K562 (cell line): ENCODE data around the gene PBXIP1. TPM values are rescaled to one million over a fixed set of nuclear protein-coding genes. Genes with fewer than 3 reads are reported as not detected.

Source experiments
- ATAC-seq: fragments of 200-7000 bp; cut with Tn5 transposase; 3 replicates; pipeline ENCODE4 v1.9.1; 2020; ENCODE audit warnings: moderate library complexity
- BruUV-seq: library from RNA; stranded (reverse); fragments of 400-500 nt; replicated peaks from 2 replicates; lab custom pipeline; 2021; lab: Mats Ljungman, UMichigan
- CTCF ChIA-PET: fragments of 300-600 bp; formaldehyde crosslinking; extraction: SDS; loops from one replicate; lab custom pipeline; 2021; ENCODE audit warnings: low intra/inter-chr PET ratio; lab: Yijun Ruan, JAX
- POLR2A ChIA-PET: fragments of 300-600, 350-650 bp; sonication (Branson Sonifier 250); formaldehyde crosslinking; extraction: SDS; loops from one replicate; lab custom pipeline; 2021; ENCODE audit warnings: antibody characterized with exemption, inconsistent platforms; lab: Yijun Ruan, JAX
- DNase-seq, 4 experiments: peaks; one replicate each; pipeline versions ENCODE4 v3.0.0 to v3.0.0-alpha.2; 2011 to 2018; ENCODE audit warnings: low spot score in 3 of 4, mixed read lengths in 3 of 4; ENCODE audit errors: extremely low read depth in 1 of 4
- FAIRE-seq: peaks from 2 replicates; lab custom pipeline; 2011; peaks lifted over from hg19 to GRCh38; lab: Jason Lieb, UNC
- H2AFZ ChIP-seq: 2 replicates; pipeline ENCODE4 v1.6.0; 2011; ENCODE audit warnings: low read depth, low read length, control low read depth, inconsistent platforms
- H3K27ac ChIP-seq: fragments of 200-600 bp; 3 replicates; pipeline ENCODE4 v1.8.0; 2011; ENCODE audit warnings: low read depth, mild to moderate bottlenecking, control low read depth, inconsistent platforms, low read length, moderate library complexity, mixed read lengths; ENCODE audit errors: extremely low read depth
- H3K27me3 ChIP-seq, 2 experiments: fragments of 300-600 bp in 1 of 2; 2 replicates in 1 of 2; 3 replicates in 1 of 2; pipeline versions ENCODE4 v1.6.0 to v1.8.0; 2011; ENCODE audit warnings: inconsistent platforms in 2 of 2, low read length in 2 of 2, mild to moderate bottlenecking in 1 of 2, mixed read lengths in 1 of 2, moderate library complexity in 1 of 2; ENCODE audit not compliant: control insufficient read depth in 2 of 2, insufficient read depth in 2 of 2
- H3K36me3 ChIP-seq: fragments of 300-600 bp; 3 replicates; pipeline ENCODE4 v1.8.0; 2011; ENCODE audit warnings: mild to moderate bottlenecking, low read length, inconsistent platforms; ENCODE audit not compliant: control insufficient read depth, insufficient read depth
- H3K4me1 ChIP-seq, 2 experiments: fragments of 200-600 bp in 1 of 2; replicated peaks in 1 of 2; 2 replicates in 1 of 2; 3 replicates in 1 of 2; pipeline versions ENCODE4 v1.5.1 to v1.8.0; 2011; ENCODE audit warnings: inconsistent platforms in 2 of 2, low read length in 2 of 2, mild to moderate bottlenecking in 1 of 2, mixed read lengths in 1 of 2, moderate library complexity in 1 of 2; ENCODE audit not compliant: control insufficient read depth in 2 of 2, insufficient read depth in 2 of 2
- H3K4me2 ChIP-seq: 2 replicates; pipeline ENCODE4 v1.6.1; 2011; ENCODE audit warnings: low read length, control low read depth, inconsistent platforms, mixed read lengths; ENCODE audit not compliant: insufficient read depth
- H3K4me3 ChIP-seq: fragments of 200-600 bp; sonication (generic), shearing (Covaris generic); 2 replicates; pipeline ENCODE4 v1.5.1; 2016; ENCODE audit warnings: control low read depth, inconsistent platforms
- H3K79me2 ChIP-seq: fragments of 200-600 bp; 3 replicates; pipeline ENCODE4 v1.8.0; 2011; ENCODE audit warnings: low read length, inconsistent platforms; ENCODE audit not compliant: control insufficient read depth, insufficient read depth
- H3K9ac ChIP-seq, 2 experiments: 2 replicates each; pipeline versions ENCODE4 v1.6.0 to v1.6.1; 2011; ENCODE audit warnings: low read depth in 2 of 2, low read length in 2 of 2, control low read depth in 1 of 2, inconsistent platforms in 1 of 2, mild to moderate bottlenecking in 1 of 2, mixed read lengths in 1 of 2; ENCODE audit not compliant: insufficient read depth in 1 of 2
- H3K9me1 ChIP-seq: one replicate; pipeline ENCODE4 v1.6.0; 2011; ENCODE audit warnings: inconsistent platforms, mild to moderate bottlenecking, low read length, moderate library complexity; ENCODE audit not compliant: control insufficient read depth, insufficient read depth
- H3K9me3 ChIP-seq: replicated peaks from 2 replicates; pipeline ENCODE4 v1.5.1; 2011; ENCODE audit warnings: low read depth, low read length, inconsistent platforms; ENCODE audit not compliant: control insufficient read depth, insufficient read depth
- H4K20me1 ChIP-seq: replicated peaks from 2 replicates; pipeline ENCODE4 v1.6.1; 2011; ENCODE audit warnings: low read length, inconsistent platforms, mixed read lengths; ENCODE audit not compliant: control insufficient read depth, insufficient read depth
- ARNT ChIP-seq, 2 experiments: fragments of 450-650 bp; IDR thresholded peaks; 2 replicates each; pipeline ENCODE4 v1.6.1; 2016; ENCODE audit warnings: mild to moderate bottlenecking in 1 of 2
- ASH1L ChIP-seq: fragments of 450-650 bp; IDR thresholded peaks from 2 replicates; pipeline ENCODE4 v1.6.1; 2018; ENCODE audit warnings: borderline replicate concordance, mild to moderate bottlenecking, low read depth; ENCODE audit not compliant: partially characterized antibody
- CHD2 ChIP-seq: IDR thresholded peaks from 2 replicates; pipeline ENCODE4 v1.6.1; 2011; ENCODE audit warnings: low read depth, low read length
- CREBBP ChIP-seq: IDR thresholded peaks from one replicate; pipeline ENCODE4 v1.6.1; 2012; ENCODE audit warnings: low read depth, mild to moderate bottlenecking, control low read depth, inconsistent platforms, low read length
- FOXK2 ChIP-seq, 2 experiments: fragments of 450-650 bp; IDR thresholded peaks in 1 of 2; conservative IDR thresholded peaks in 1 of 2; 2 replicates each; pipeline ENCODE4 v1.6.1; 2016; ENCODE audit warnings: low read depth in 2 of 2, mild to moderate bottlenecking in 1 of 2
- HDAC3 ChIP-seq: fragments of 450-650 bp; IDR thresholded peaks from 2 replicates; pipeline ENCODE4 v1.6.1; 2018; ENCODE audit warnings: borderline replicate concordance, mild to moderate bottlenecking, moderate library complexity; ENCODE audit not compliant: partially characterized antibody
- MEIS2 ChIP-seq: fragments of 450-650 bp; IDR thresholded peaks from 2 replicates; pipeline ENCODE4 v1.6.1; 2014; ENCODE audit warnings: mild to moderate bottlenecking; ENCODE audit not compliant: partially characterized antibody
- NFYB ChIP-seq: IDR thresholded peaks from 2 replicates; pipeline ENCODE4 v1.6.1; 2011; ENCODE audit warnings: mild to moderate bottlenecking, moderate library complexity; ENCODE audit not compliant: insufficient read length; ENCODE audit errors: extremely low read depth
- SIRT6 ChIP-seq: IDR thresholded peaks from one replicate; pipeline ENCODE4 v1.6.1; 2012; ENCODE audit warnings: low read depth, mild to moderate bottlenecking, control low read depth, inconsistent platforms, low read length, moderate library complexity
- SMAD4 ChIP-seq: fragments of 250-450 bp; sonication (Bioruptor Pico); conservative IDR thresholded peaks from 2 replicates; pipeline ENCODE4 v1.8.0; 2021; ENCODE audit warnings: inconsistent platforms, mild to moderate bottlenecking, moderate library complexity
- SMARCA4 ChIP-seq: fragments of 450-650 bp; IDR thresholded peaks from 2 replicates; pipeline ENCODE4 v1.6.1; 2016
- STAT6 ChIP-seq: sonication (generic); formaldehyde crosslinking; IDR thresholded peaks from 2 replicates; pipeline ENCODE4 v1.8.1; 2023; ENCODE audit warnings: mild to moderate bottlenecking, missing genetic modification reagents
- YY1 ChIP-seq, 3 experiments: IDR thresholded peaks; 2 replicates each; pipeline ENCODE4 v1.6.1; 2011; ENCODE audit warnings: low read length in 2 of 3, mild to moderate bottlenecking in 2 of 3, moderate library complexity in 2 of 3, borderline replicate concordance in 1 of 3, control low read depth in 1 of 3, low read depth in 1 of 3; ENCODE audit not compliant: insufficient read depth in 3 of 3, insufficient replicate concordance in 2 of 3, control insufficient read depth in 1 of 3, insufficient read length in 1 of 3; ENCODE audit errors: extremely low read depth in 1 of 3
- ZNF23 ChIP-seq: fragments of 250-450 bp; sonication (Bioruptor Pico); IDR thresholded peaks from 2 replicates; pipeline ENCODE4 v1.4.0; 2020; ENCODE audit warnings: mild to moderate bottlenecking
- ZNF436 ChIP-seq: fragments of 250-450, 450-650 bp; sonication (Bioruptor Pico); formaldehyde crosslinking; IDR thresholded peaks from 2 replicates; pipeline ENCODE4 v1.7.0; 2020; ENCODE audit warnings: mild to moderate bottlenecking
- WGBS: fragments of 100-300 bp; shearing (Covaris generic); methylation state at CpG from one replicate; pipeline ENCODE4 v1.1.6; 2016; ENCODE audit warnings: low coverage, mixed read lengths; ENCODE audit not compliant: insufficient coverage; ENCODE audit errors: missing lambda C conversion rate; 5-methylcytosine and 5-hydroxymethylcytosine counted together
- in situ Hi-C: fragments of 300-500 bp; cut with MboI; formaldehyde crosslinking; loops from 4 replicates; pipeline ENCODE4 v1.15.0; 2018; ENCODE audit warnings: inconsistent platforms, mixed read lengths
- intact Hi-C: fragments of 100-400 bp; cut with micrococcal nuclease; formaldehyde crosslinking; loops from 2 replicates; pipeline ENCODE4 v1.14.2; 2022
- polyA plus RNA-seq, 8 experiments: library from polyadenylated mRNA; depleted of rRNA in 4 of 8; stranded (reverse) in 5 of 8; unstranded in 3 of 8; fragments of >200 nt; fragmentation: Nextera tagmentation in 2 of 8; fragmentation: Illumina TruSeq in 1 of 8; extraction: Ambion mirVana in 2 of 8; extraction: Trizol in 1 of 8; gene quantifications; 2 replicates each; pipeline versions ENCODE4 v1.2.1 to v1.2.3, GENCODE V29; 2011 to 2014; ENCODE audit warnings: inconsistent platforms in 1 of 8, missing spikeins in 1 of 8
- total RNA-seq, 7 experiments: library from RNA; depleted of rRNA in 6 of 7; stranded (reverse); fragments of >200 nt in 6 of 7; fragmentation: Illumina TruSeq in 2 of 7; extraction: Trizol in 2 of 7; gene quantifications; 2 replicates each; pipeline versions ENCODE4 v1.2.1 to v1.2.3, GENCODE V29; 2011 to 2021; ENCODE audit warnings: low replicate concordance in 1 of 7
- TF ChIP-seq, protein P1 (sequence below), 2 experiments: fragments of 450-650 bp in 1 of 2; sonication (generic) in 1 of 2; formaldehyde crosslinking in 1 of 2; IDR thresholded peaks in 1 of 2; conservative IDR thresholded peaks in 1 of 2; 2 replicates each; pipeline versions ENCODE4 v1.6.1 to v1.8.1; 2016 to 2023; ENCODE audit warnings: mild to moderate bottlenecking in 2 of 2, moderate library complexity in 2 of 2, inconsistent platforms in 1 of 2, missing genetic modification reagents in 1 of 2

Gene PBXIP1
- total and polyA plus RNA-seq, 9 of the 15 experiments (the other 6 are each of a cell fraction or from before 2014, with no cell fraction given): 0.13 to 8.3 (median 5.8) TPM

DNA sequence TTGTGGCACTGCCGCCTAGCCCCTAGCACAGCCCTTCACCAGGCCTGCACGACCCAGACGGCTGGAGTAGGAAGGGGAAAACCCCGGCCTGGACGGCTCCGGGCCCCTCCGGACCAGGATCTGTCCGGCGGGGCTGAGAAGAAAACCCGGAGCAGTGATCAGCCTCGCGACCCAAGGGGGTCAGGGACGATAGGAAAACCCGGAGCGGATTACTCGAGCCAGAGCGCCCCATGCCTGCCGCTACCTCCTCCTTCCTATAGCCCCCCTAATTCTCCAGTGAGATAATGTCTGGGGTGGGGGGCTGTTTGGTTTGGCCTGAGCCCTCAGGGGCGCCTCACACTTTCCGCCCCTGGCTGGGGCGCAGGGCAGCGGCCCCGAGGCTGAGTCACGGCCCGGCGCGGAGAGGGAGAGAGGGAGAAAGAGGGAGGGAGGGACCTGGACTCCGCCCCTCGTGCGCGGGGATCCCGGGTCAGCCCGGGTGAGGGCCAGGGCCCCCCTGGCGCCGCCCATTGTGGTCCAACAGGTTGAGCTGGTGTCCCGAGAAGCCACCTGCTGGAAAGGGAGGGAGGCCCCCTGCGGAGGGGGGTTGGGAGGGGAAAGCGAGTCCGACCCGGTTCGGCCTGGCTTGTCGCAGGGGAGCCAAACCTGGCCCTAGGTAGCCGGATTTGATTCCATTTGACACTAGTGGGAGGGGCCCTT, 45.0 kb upstream of the PBXIP1 start:
- peaks cover 15% of the 10 kb centered on the region; the same call in 2 of the 3 replicates for H3K36me3 ChIP-seq
- in situ Hi-C loops: no loop called here
- H3K27ac ChIP-seq: peak overlapping the region; percentile 97
- H3K9me1 ChIP-seq: no peaks in the 10 kb centered on the region
- H3K27me3 ChIP-seq: no peaks in the 10 kb centered on the region
- H2AFZ ChIP-seq: peak overlapping the region; percentile 93
- peaks cover 40% of the 10 kb centered on the region for H3K79me2 ChIP-seq
- H3K4me1 ChIP-seq: peaks cover 31 to 65% of the 10 kb centered on the region in 2 experiments
- no peaks in the 10 kb centered on the region for H4K20me1 ChIP-seq
- peak overlapping the region; percentile 89 to 96 for H3K9ac ChIP-seq
- peak; percentile 73 for ATAC-seq
- 0% methylated on average over 21 of the region's 43 CpGs for WGBS
- ChIA-PET POLR2A (interaction anchor here (0.6 to 8.2 kb wide), 15 partner anchors 9 to 1434 kb away, joined by 3 to 80 read pairs (median 3); partner anchors contain the start of genes FLAD1 and PBXIP1), CTCF (interaction anchor here (1.3 to 1.6 kb wide), 2 partner anchors 17 to 40 kb away, joined by 6 read pairs; partner anchors contain the start of gene PYGO2)
- H3K4me2 ChIP-seq: peak overlapping the region; percentile 98
- no TSS peak for BruUV-seq
- peak; percentile 80 to 97 (median 86) for DNase-seq
- no peaks in the 10 kb centered on the region for H3K9me3 ChIP-seq
- intact Hi-C loops: loop anchor here (1.0 to 5.0 kb wide), 5 partner anchors 27 to 444 kb away; partner anchors contain the start of genes CKS1B, EFNA3, PYGO2 and UBE2Q1
- H3K4me3 ChIP-seq: peak overlapping the region; percentile 71
- peak; percentile 84 for FAIRE-seq
- no peak for TF ChIP-seq CHD2
- peak; percentile 87 for TF ChIP-seq SMARCA4
- TF ChIP-seq ZNF436 (CRISPR knock-in tag): 0 out of 2 replicates have a peak, but pooled peaks have one; percentile 23
- TF ChIP-seq CREBBP: no peak
- no peak for TF ChIP-seq SIRT6
- peak in 1 of 3 experiments; percentile 69 for TF ChIP-seq YY1 (IDR thresholded peaks at IDR 0.05; ENCODE audit: borderline replicate concordance in 1 of 3, control insufficient read depth in 1 of 3, extremely low read depth in 1 of 3, insufficient read depth in 3 of 3, insufficient read length in 1 of 3, insufficient replicate concordance in 2 of 3, low read depth in 1 of 3, low read length in 2 of 3)
- no peak for TF ChIP-seq STAT6 (CRISPR knock-in tag)
- TF ChIP-seq NFYB: no peak
- TF ChIP-seq FOXK2 (conservative IDR thresholded peaks at IDR 0.05 in 1 of 2, IDR thresholded peaks at IDR 0.05 in 1 of 2; ENCODE audit: low read depth in 2 of 2): peak in 1 of 2 experiments; percentile 71; a peak in 1 of 4 replicates
- TF ChIP-seq HDAC3: peak; percentile 98
- TF ChIP-seq ARNT (IDR thresholded peaks at IDR 0.05): peak; percentile 72 to 85
- no peak for TF ChIP-seq ZNF23 (CRISPR knock-in tag)
- TF ChIP-seq, protein P1, sequence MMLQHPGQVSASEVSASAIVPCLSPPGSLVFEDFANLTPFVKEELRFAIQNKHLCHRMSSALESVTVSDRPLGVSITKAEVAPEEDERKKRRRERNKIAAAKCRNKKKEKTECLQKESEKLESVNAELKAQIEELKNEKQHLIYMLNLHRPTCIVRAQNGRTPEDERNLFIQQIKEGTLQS (IDR thresholded peaks at IDR 0.05): peak; percentile 95
- TF ChIP-seq, protein P1 (CRISPR knock-in tag; conservative IDR thresholded peaks at IDR 0.05): peak; percentile 81; the same call in 1 of the 2 replicates
- TF ChIP-seq MEIS2: peak; percentile 4
- TF ChIP-seq ASH1L: no peak
- TF ChIP-seq SMAD4 (CRISPR knock-in tag): peak; percentile 98
